IMR-90 (cell line): ENCODE measurements around the gene SVIL. TPM values are rescaled to one million over a fixed set of nuclear protein-coding genes. Genes with fewer than 3 reads are reported as not detected.

Experiments used
- ATAC-seq: fragments of 200-7000 bp; cut with Tn5 transposase; 2 replicates; pipeline ENCODE4 v1.9.1; 2020; ENCODE audit warnings: low read depth, mild to moderate bottlenecking, moderate library complexity
- BruUV-seq: library from RNA; stranded (reverse); fragments of 400-500 nt; replicated peaks from 2 replicates; lab custom pipeline; 2021; lab: Mats Ljungman, UMichigan
- CTCF ChIA-PET: fragments of 300-600 bp; formaldehyde crosslinking; extraction: SDS; loops from one replicate; lab custom pipeline; 2021; ENCODE audit warnings: antibody characterized with exemption; lab: Yijun Ruan, JAX
- POLR2A ChIA-PET: fragments of 300-600 bp; sonication (Branson Sonifier 250); formaldehyde crosslinking; loops from one replicate; lab custom pipeline; 2022; ENCODE audit warnings: antibody characterized with exemption; ENCODE audit not compliant: unreplicated experiment; lab: Charles Lee
- DNase-seq: peaks from one replicate; pipeline ENCODE4 v3.0.0; 2013
- H2AFZ ChIP-seq: replicated peaks from 2 replicates; pipeline ENCODE3; 2013; ENCODE audit warnings: low read length, mild to moderate bottlenecking; ENCODE audit not compliant: poor library complexity
- H2AK5ac ChIP-seq: 2 replicates; pipeline ENCODE4 v1.6.1; 2013; ENCODE audit warnings: low read depth, low read length, inconsistent platforms
- H2AK9ac ChIP-seq: replicated peaks from 2 replicates; pipeline ENCODE3; 2013; ENCODE audit warnings: mild to moderate bottlenecking, low read depth, low read length, moderate library complexity; ENCODE audit not compliant: poor library complexity
- H2BK120ac ChIP-seq: 2 replicates; pipeline ENCODE4 v1.6.1; 2013; ENCODE audit warnings: low read depth, low read length, inconsistent platforms
- H2BK15ac ChIP-seq: 3 replicates; pipeline ENCODE4 v1.6.1; 2013; ENCODE audit warnings: low read depth, low read length, inconsistent platforms
- H2BK20ac ChIP-seq: 2 replicates; pipeline ENCODE4 v1.6.1; 2013; ENCODE audit warnings: low read depth, mild to moderate bottlenecking, inconsistent platforms, low read length, moderate library complexity
- H2BK5ac ChIP-seq: 2 replicates; pipeline ENCODE4 v1.6.1; 2013; ENCODE audit warnings: mild to moderate bottlenecking, low read depth, low read length, inconsistent platforms; ENCODE audit not compliant: poor library complexity, severe bottlenecking
- H3K14ac ChIP-seq: replicated peaks from 2 replicates; pipeline ENCODE4 v1.6.1; 2013; ENCODE audit warnings: low read depth, low read length, inconsistent platforms
- H3K18ac ChIP-seq: 2 replicates; pipeline ENCODE4 v1.6.1; 2013; ENCODE audit warnings: low read depth, low read length, control low read depth
- H3K23ac ChIP-seq: 2 replicates; pipeline ENCODE4 v1.6.1; 2013; ENCODE audit warnings: low read depth, low read length, inconsistent platforms
- H3K27ac ChIP-seq: 2 replicates; pipeline ENCODE4 v1.5.1; 2013; ENCODE audit warnings: mild to moderate bottlenecking, control low read depth, low read length; ENCODE audit not compliant: insufficient read depth
- H3K27me3 ChIP-seq: 2 replicates; pipeline ENCODE4 v1.6.1; 2013; ENCODE audit warnings: low read length; ENCODE audit not compliant: control insufficient read depth, insufficient read depth
- H3K36me3 ChIP-seq: 2 replicates; pipeline ENCODE4 v1.6.1; 2013; ENCODE audit warnings: low read length, mixed read lengths; ENCODE audit not compliant: control insufficient read depth, insufficient read depth
- H3K4ac ChIP-seq: 2 replicates; pipeline ENCODE4 v1.6.1; 2013; ENCODE audit warnings: low read depth, low read length, inconsistent platforms
- H3K4me1 ChIP-seq: 2 replicates; pipeline ENCODE4 v1.6.1; 2013; ENCODE audit warnings: low read length, mixed read lengths; ENCODE audit not compliant: control insufficient read depth, insufficient read depth
- H3K4me2 ChIP-seq: 2 replicates; pipeline ENCODE4 v1.6.1; 2013; ENCODE audit warnings: low read depth, mild to moderate bottlenecking, control low read depth, low read length, moderate library complexity
- H3K4me3 ChIP-seq: 2 replicates; pipeline ENCODE4 v1.5.1; 2013; ENCODE audit warnings: low read depth, mild to moderate bottlenecking, control low read depth, low read length, moderate library complexity; ENCODE audit not compliant: insufficient read depth
- H3K56ac ChIP-seq: 2 replicates; pipeline ENCODE4 v1.6.1; 2013; ENCODE audit warnings: low read length, inconsistent platforms; ENCODE audit not compliant: insufficient read depth; ENCODE audit errors: extremely low read depth
- H3K79me1 ChIP-seq, 2 experiments: 2 replicates each; pipeline ENCODE4 v1.6.1; 2013; ENCODE audit warnings: low read length in 2 of 2, inconsistent platforms in 1 of 2, low read depth in 1 of 2
- H3K9ac ChIP-seq: 2 replicates; pipeline ENCODE4 v1.6.1; 2013; ENCODE audit warnings: low read depth, low read length, control low read depth
- H3K9me1 ChIP-seq: 2 replicates; pipeline ENCODE4 v1.6.1; 2013; ENCODE audit warnings: low read length, inconsistent platforms; ENCODE audit not compliant: insufficient read depth
- H3K9me3 ChIP-seq: 2 replicates; pipeline ENCODE4 v1.6.1; 2013; ENCODE audit warnings: low read length; ENCODE audit not compliant: control insufficient read depth, insufficient read depth
- H4K20me1 ChIP-seq: 2 replicates; pipeline ENCODE4 v1.6.1; 2013; ENCODE audit warnings: low read length, inconsistent platforms; ENCODE audit not compliant: insufficient read depth
- H4K5ac ChIP-seq: 2 replicates; pipeline ENCODE4 v1.6.1; 2013; ENCODE audit warnings: mild to moderate bottlenecking, low read depth, low read length, control low read depth
- H4K8ac ChIP-seq, 2 experiments: 2 replicates each; pipeline ENCODE4 v1.6.1; 2013; ENCODE audit warnings: low read depth in 2 of 2, low read length in 2 of 2, control low read depth in 1 of 2, inconsistent platforms in 1 of 2
- H4K91ac ChIP-seq: 2 replicates; pipeline ENCODE4 v1.6.1; 2013; ENCODE audit warnings: low read depth, low read length, inconsistent platforms; ENCODE audit not compliant: insufficient read depth
- BHLHE40 ChIP-seq: fragments of 150-350 bp; IDR thresholded peaks from 2 replicates; pipeline ENCODE4 v1.6.1; 2016; ENCODE audit warnings: mild to moderate bottlenecking, low read depth, low read length
- CEBPB ChIP-seq: IDR thresholded peaks from 2 replicates; pipeline ENCODE4 v1.6.1; 2012; ENCODE audit warnings: low read depth, low read length, improper control_type of control experiment
- FOS ChIP-seq: fragments of 150-350 bp; IDR thresholded peaks from 2 replicates; pipeline ENCODE4 v1.6.1; 2016; ENCODE audit warnings: low read depth, low read length
- MAFK ChIP-seq: IDR thresholded peaks from 2 replicates; pipeline ENCODE4 v1.6.1; 2012; ENCODE audit warnings: low read depth, low read length, improper control_type of control experiment
- MAZ ChIP-seq: IDR thresholded peaks from 2 replicates; pipeline ENCODE4 v1.6.1; 2012; ENCODE audit warnings: low read depth, mild to moderate bottlenecking, low read length, improper control_type of control experiment, moderate library complexity, borderline replicate concordance
- MXI1 ChIP-seq: IDR thresholded peaks from 2 replicates; pipeline ENCODE4 v1.6.1; 2012; ENCODE audit warnings: low read depth, mild to moderate bottlenecking, low read length, moderate library complexity, borderline replicate concordance
- NFE2L2 ChIP-seq: fragments of 150-350 bp; IDR thresholded peaks from 2 replicates; pipeline ENCODE4 v1.6.1; 2016; ENCODE audit warnings: low read depth, mild to moderate bottlenecking, low read length
- POLR2A ChIP-seq: IDR thresholded peaks from 2 replicates; pipeline ENCODE4 v1.6.1; 2012; ENCODE audit warnings: mild to moderate bottlenecking, low read depth, low read length
- RAD21 ChIP-seq: IDR thresholded peaks from 2 replicates; pipeline ENCODE4 v1.6.1; 2012; ENCODE audit warnings: low read length, improper control_type of control experiment
- RCOR1 ChIP-seq: IDR thresholded peaks from 2 replicates; pipeline ENCODE4 v1.6.1; 2012; ENCODE audit warnings: mild to moderate bottlenecking, low read length, improper control_type of control experiment; ENCODE audit not compliant: insufficient replicate concordance
- RFX5 ChIP-seq: IDR thresholded peaks from 2 replicates; pipeline ENCODE4 v1.8.0; 2012; ENCODE audit warnings: low read depth, mild to moderate bottlenecking, low read length, moderate library complexity
- SMC3 ChIP-seq: fragments of 150-350 bp; IDR thresholded peaks from 2 replicates; pipeline ENCODE4 v1.6.1; 2016; ENCODE audit warnings: low read depth, mild to moderate bottlenecking, antibody characterized with exemption, low read length, moderate library complexity
- WGBS, 2 experiments: methylation state at CpG; one replicate each; pipeline versions ENCODE4 v1.1.5 to v1.1.7; 2013; ENCODE audit warnings: missing lambda C conversion rate in 2 of 2; ENCODE audit not compliant: insufficient read length in 1 of 2; ENCODE audit errors: extremely low coverage in 2 of 2; 5-methylcytosine and 5-hydroxymethylcytosine counted together
- dilution Hi-C: fragments of 300-500 bp; cut with HindIII; formaldehyde crosslinking; loops from one replicate; pipeline ENCODE4 v1.14.3; 2018; ENCODE audit warnings: low sequenced_read_pairs; ENCODE audit not compliant: unreplicated experiment
- in situ Hi-C: fragments of 300-500 bp; cut with MboI; formaldehyde crosslinking; loops from 3 replicates; pipeline ENCODE4 v1.14.3; 2019; ENCODE audit warnings: low sequenced_read_pairs, inconsistent platforms, mixed read lengths
- intact Hi-C: fragments of 100-400 bp; cut with micrococcal nuclease; formaldehyde crosslinking; loops from 2 replicates; pipeline ENCODE4 v1.10.0; 2022
- polyA plus RNA-seq, 3 experiments: library from polyadenylated mRNA; depleted of rRNA; stranded (reverse); fragments of >200 nt; gene quantifications; 2 replicates each; pipeline ENCODE4 v1.2.3, GENCODE V29; 2012; ENCODE audit warnings: low replicate concordance in 1 of 3
- total RNA-seq: library from RNA; depleted of rRNA; stranded (reverse); fragments of >200 nt; gene quantifications from 2 replicates; pipeline ENCODE4 v1.2.3, GENCODE V29; 2012
- TF ChIP-seq, protein P1 (sequence below): conservative IDR thresholded peaks from 2 replicates; pipeline ENCODE4 v1.5.1; 2012; ENCODE audit warnings: mild to moderate bottlenecking, low read depth, low read length, improper control_type of control experiment
- TF ChIP-seq, protein P2 (sequence below): fragments of 150-350 bp; IDR thresholded peaks from 2 replicates; pipeline ENCODE4 v1.6.1; 2016; ENCODE audit warnings: low read depth, mild to moderate bottlenecking, low read length, moderate library complexity, borderline replicate concordance
- TF ChIP-seq, protein P3 (sequence below): fragments of 150-350 bp; IDR thresholded peaks from 2 replicates; pipeline ENCODE4 v1.6.1; 2017; ENCODE audit warnings: mild to moderate bottlenecking, antibody characterized with exemption, low read length, low read depth

The SVIL gene
- total and polyA plus RNA-seq, 2 of the 4 experiments (the other 2 are of a cell fraction), result 11.5 to 11.6 TPM

DNA sequence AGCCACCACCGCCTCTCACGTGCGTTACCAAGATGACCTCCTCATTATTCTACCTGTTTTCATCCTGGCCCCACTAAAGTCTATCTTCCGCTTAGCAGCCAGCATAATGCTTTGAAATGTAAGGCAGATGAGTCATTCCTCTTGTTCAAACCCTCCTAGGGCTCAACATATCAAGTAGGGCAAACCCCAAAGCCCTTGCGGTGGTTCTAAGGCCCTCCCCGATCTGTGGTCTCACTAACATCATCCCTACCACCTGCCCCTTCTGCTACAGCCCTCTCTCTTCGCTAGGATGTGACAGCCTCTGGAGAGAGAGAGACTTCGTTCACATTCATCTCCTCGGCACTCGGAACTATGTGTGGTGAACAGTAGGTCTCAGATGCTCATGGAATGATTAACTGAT, 94.8 kb downstream of the SVIL start:
- Histone ChIP-seq H3K4me1 (peaks cover 2% of the 10 kb centered on the region; the same call in 1 of the 2 replicates), H2BK5ac (no peak overlapping the region), H4K91ac (no peak overlapping the region), H3K9me3 (no peaks in the 10 kb centered on the region), H3K4me3 (no peak overlapping the region), H3K79me1 (peaks cover 6 to 71% of the 10 kb centered on the region in 2 experiments; a peak in 3 of 4 replicates), H3K27me3 (no peaks in the 10 kb centered on the region), H3K14ac (no peak overlapping the region; the same call in 1 of the 2 replicates), H2AK9ac (no peak overlapping the region), H3K23ac (no peak overlapping the region), H2AFZ (no peak overlapping the region), H3K27ac (no peak overlapping the region), H3K18ac (no peak overlapping the region), H2BK120ac (no peak overlapping the region), H2BK15ac (no peak overlapping the region), H2AK5ac (no peak overlapping the region; the same call in 1 of the 2 replicates), H3K9me1 (0 out of 2 replicates have a peak, but pooled peaks cover 2% of the 10 kb centered on the region), H3K56ac (no peak overlapping the region), H4K20me1 (peaks cover 26% of the 10 kb centered on the region; the same call in 1 of the 2 replicates), H3K4me2 (no peak overlapping the region), H3K9ac (no peak overlapping the region), H4K5ac (no peak overlapping the region), H4K8ac (no peak overlapping the region), H3K36me3 (peaks cover 2% of the 10 kb centered on the region), H3K4ac (no peak overlapping the region), H2BK20ac (no peak overlapping the region)
- in situ Hi-C loops (no loop called here), dilution Hi-C loops (no loop called here), intact Hi-C loops (no loop called here)
- WGBS, 2 experiments, result 100% methylated on average over 1 of the region's 10 CpGs; no CpG with 5 or more reads in 1 of the 2 experiments
- no TSS peak for BruUV-seq
- no peak for ATAC-seq
- no peak for DNase-seq
- TF ChIP-seq, protein P1, sequence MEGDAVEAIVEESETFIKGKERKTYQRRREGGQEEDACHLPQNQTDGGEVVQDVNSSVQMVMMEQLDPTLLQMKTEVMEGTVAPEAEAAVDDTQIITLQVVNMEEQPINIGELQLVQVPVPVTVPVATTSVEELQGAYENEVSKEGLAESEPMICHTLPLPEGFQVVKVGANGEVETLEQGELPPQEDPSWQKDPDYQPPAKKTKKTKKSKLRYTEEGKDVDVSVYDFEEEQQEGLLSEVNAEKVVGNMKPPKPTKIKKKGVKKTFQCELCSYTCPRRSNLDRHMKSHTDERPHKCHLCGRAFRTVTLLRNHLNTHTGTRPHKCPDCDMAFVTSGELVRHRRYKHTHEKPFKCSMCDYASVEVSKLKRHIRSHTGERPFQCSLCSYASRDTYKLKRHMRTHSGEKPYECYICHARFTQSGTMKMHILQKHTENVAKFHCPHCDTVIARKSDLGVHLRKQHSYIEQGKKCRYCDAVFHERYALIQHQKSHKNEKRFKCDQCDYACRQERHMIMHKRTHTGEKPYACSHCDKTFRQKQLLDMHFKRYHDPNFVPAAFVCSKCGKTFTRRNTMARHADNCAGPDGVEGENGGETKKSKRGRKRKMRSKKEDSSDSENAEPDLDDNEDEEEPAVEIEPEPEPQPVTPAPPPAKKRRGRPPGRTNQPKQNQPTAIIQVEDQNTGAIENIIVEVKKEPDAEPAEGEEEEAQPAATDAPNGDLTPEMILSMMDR, result no peak
- TF ChIP-seq, protein P2, sequence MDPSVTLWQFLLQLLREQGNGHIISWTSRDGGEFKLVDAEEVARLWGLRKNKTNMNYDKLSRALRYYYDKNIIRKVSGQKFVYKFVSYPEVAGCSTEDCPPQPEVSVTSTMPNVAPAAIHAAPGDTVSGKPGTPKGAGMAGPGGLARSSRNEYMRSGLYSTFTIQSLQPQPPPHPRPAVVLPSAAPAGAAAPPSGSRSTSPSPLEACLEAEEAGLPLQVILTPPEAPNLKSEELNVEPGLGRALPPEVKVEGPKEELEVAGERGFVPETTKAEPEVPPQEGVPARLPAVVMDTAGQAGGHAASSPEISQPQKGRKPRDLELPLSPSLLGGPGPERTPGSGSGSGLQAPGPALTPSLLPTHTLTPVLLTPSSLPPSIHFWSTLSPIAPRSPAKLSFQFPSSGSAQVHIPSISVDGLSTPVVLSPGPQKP, result no peak
- TF ChIP-seq RFX5 (no peak), RCOR1 (no peak), MXI1 (no peak), FOS (no peak), MAZ (no peak), POLR2A (no peak), MAFK (no peak), NFE2L2 (no peak), SMC3 (no peak), CEBPB (no peak), RAD21 (no peak), BHLHE40 (no peak)
- TF ChIP-seq, protein P3, sequence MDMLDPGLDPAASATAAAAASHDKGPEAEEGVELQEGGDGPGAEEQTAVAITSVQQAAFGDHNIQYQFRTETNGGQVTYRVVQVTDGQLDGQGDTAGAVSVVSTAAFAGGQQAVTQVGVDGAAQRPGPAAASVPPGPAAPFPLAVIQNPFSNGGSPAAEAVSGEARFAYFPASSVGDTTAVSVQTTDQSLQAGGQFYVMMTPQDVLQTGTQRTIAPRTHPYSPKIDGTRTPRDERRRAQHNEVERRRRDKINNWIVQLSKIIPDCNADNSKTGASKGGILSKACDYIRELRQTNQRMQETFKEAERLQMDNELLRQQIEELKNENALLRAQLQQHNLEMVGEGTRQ, result no peak
- POLR2A ChIA-PET, result no interaction called here
- CTCF ChIA-PET, result no interaction called here
